Measurements from ENCODE around the gene ADGRL2. TPM values are rescaled to one million over a fixed set of nuclear protein-coding genes. Genes with fewer than 3 reads are reported as not detected.

The ADGRL2 gene
- total RNA-seq, 1 experiment from 2014 or later, result 0.51 TPM

DNA sequence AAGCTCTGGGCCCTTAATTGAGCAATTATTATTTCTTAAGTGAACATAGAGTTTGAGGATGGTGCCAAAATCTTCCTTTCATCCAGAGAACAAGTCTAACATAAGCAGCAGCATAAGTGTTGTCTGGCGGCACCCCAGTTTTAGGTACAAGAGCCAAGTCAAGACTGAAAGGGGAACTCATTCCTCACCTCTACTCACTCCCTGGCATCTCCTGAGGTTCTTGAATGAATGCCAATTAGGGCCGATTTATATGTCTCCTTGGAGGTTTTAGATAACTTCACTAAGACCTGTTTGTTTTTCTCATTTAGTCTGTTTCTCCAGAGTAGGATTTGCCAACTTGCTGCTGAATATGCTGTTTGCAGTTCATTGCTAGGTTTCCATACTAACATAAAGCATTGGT, 42.6 kb upstream of the ADGRL2 start:
- no peak overlapping the region for H3K4me3 ChIP-seq (ENCODE audit: low read length)
- DNase-seq (peak; percentile 7), ATAC-seq (no peak)
- H3F3A ChIP-seq (ENCODE audit: low read length, unreplicated experiment), result no peaks in the 10 kb centered on the region
- H3K79me2 ChIP-seq (ENCODE audit: low read length), result no peaks in the 10 kb centered on the region
- H3K9ac ChIP-seq (ENCODE audit: low read length), result no peak overlapping the region
- no peaks in the 10 kb centered on the region for H3K36me3 ChIP-seq (ENCODE audit: low read depth, low read length)
- TF ChIP-seq CTCF (conservative IDR thresholded peaks at IDR 0.05; ENCODE audit: low read depth, low read length), result no peak
- TF ChIP-seq EZH2 (IDR thresholded peaks at IDR 0.05; ENCODE audit: low read length, unreplicated experiment), result no peak
- no peak for TF ChIP-seq EZH2phosphoT487 (IDR thresholded peaks at IDR 0.05; ENCODE audit: borderline replicate concordance, low read length)
- POLR2A ChIA-PET (ENCODE audit: unreplicated experiment), result no interaction called here
- no peak overlapping the region for H3K27ac ChIP-seq (ENCODE audit: low read length)
- no peaks in the 10 kb centered on the region for H3K4me1 ChIP-seq (ENCODE audit: insufficient read depth, low read length)
- no peaks in the 10 kb centered on the region for H3K27me3 ChIP-seq (ENCODE audit: low read length)
- no TSS peak for BruUV-seq (replicated peaks)
- H4K20me1 ChIP-seq (ENCODE audit: low read length), result no peaks in the 10 kb centered on the region
- CTCF ChIA-PET, result no interaction called here
- no peaks in the 10 kb centered on the region for H3K9me2 ChIP-seq (replicated peaks; ENCODE audit: low read length)
- no peak overlapping the region for H2AFZ ChIP-seq (ENCODE audit: low read length)
- H3K9me3 ChIP-seq (ENCODE audit: low read length), result no peaks in the 10 kb centered on the region
- no peak overlapping the region for H3K4me2 ChIP-seq (ENCODE audit: low read length)
- intact Hi-C loops (cut with micrococcal nuclease), result no loop called here

GRCh38 chr1:81760477-81761097, 40.1 kb upstream of the ADGRL2 start:
- POLR2A ChIA-PET (ENCODE audit: unreplicated experiment), result no interaction called here
- no TSS peak for BruUV-seq (replicated peaks)
- no peaks in the 10 kb centered on the region for H3F3A ChIP-seq (ENCODE audit: low read length, unreplicated experiment)
- CTCF ChIA-PET, result interaction anchor here (0.6 to 1.1 kb wide), 2 partner anchors 211 to 213 kb away, joined by 4 to 22 read pairs; no protein-coding TSS in a partner anchor
- H2AFZ ChIP-seq (ENCODE audit: low read length), result no peak overlapping the region
- H3K27me3 ChIP-seq (ENCODE audit: low read length), result no peaks in the 10 kb centered on the region
- no peak overlapping the region for H3K27ac ChIP-seq (ENCODE audit: low read length)
- intact Hi-C loops (cut with micrococcal nuclease), result loop anchor here (1.0 to 5.0 kb wide), 3 partner anchors 211 to 1543 kb away; no protein-coding TSS in a partner anchor
- H3K79me2 ChIP-seq (ENCODE audit: low read length), result no peaks in the 10 kb centered on the region
- H3K4me3 ChIP-seq (ENCODE audit: low read length), result no peak overlapping the region
- H4K20me1 ChIP-seq (ENCODE audit: low read length), result no peaks in the 10 kb centered on the region
- TF ChIP-seq CTCF (conservative IDR thresholded peaks at IDR 0.05; ENCODE audit: low read depth, low read length) (peak; percentile 64), EZH2phosphoT487 (IDR thresholded peaks at IDR 0.05; ENCODE audit: borderline replicate concordance, low read length) (no peak)
- H3K36me3 ChIP-seq (ENCODE audit: low read depth, low read length), result no peaks in the 10 kb centered on the region
- no peak overlapping the region for H3K4me2 ChIP-seq (ENCODE audit: low read length)
- ATAC-seq (no peak), DNase-seq (peak; percentile 46)
- no peaks in the 10 kb centered on the region for H3K9me2 ChIP-seq (replicated peaks; ENCODE audit: low read length)
- H3K9ac ChIP-seq (ENCODE audit: low read length), result no peak overlapping the region
- no peaks in the 10 kb centered on the region for H3K4me1 ChIP-seq (ENCODE audit: insufficient read depth, low read length)
- H3K9me3 ChIP-seq (ENCODE audit: low read length), result no peaks in the 10 kb centered on the region

GRCh38 chr1:81775510-81775909, 25.2 kb upstream of the ADGRL2 start:
- POLR2A ChIA-PET (ENCODE audit: unreplicated experiment), result no interaction called here
- no peak overlapping the region for H3K4me3 ChIP-seq (ENCODE audit: low read length)
- ATAC-seq (no peak), DNase-seq (no peak)
- H3K79me2 ChIP-seq (ENCODE audit: low read length), result no peaks in the 10 kb centered on the region
- TF ChIP-seq EZH2 (IDR thresholded peaks at IDR 0.05; ENCODE audit: low read length, unreplicated experiment) (no peak), CTCF (conservative IDR thresholded peaks at IDR 0.05; ENCODE audit: low read depth, low read length) (no peak)
- H3F3A ChIP-seq (ENCODE audit: low read length, unreplicated experiment), result no peaks in the 10 kb centered on the region
- CTCF ChIA-PET, result no interaction called here
- H3K9me2 ChIP-seq (replicated peaks; ENCODE audit: low read length), result no peaks in the 10 kb centered on the region
- H3K9ac ChIP-seq (ENCODE audit: low read length), result no peak overlapping the region
- H3K27ac ChIP-seq (ENCODE audit: low read length), result no peak overlapping the region
- no peaks in the 10 kb centered on the region for H3K9me3 ChIP-seq (ENCODE audit: low read length)
- H3K4me1 ChIP-seq (ENCODE audit: insufficient read depth, low read length), result no peaks in the 10 kb centered on the region
- no peak overlapping the region for H3K4me2 ChIP-seq (ENCODE audit: low read length)
- intact Hi-C loops (cut with micrococcal nuclease), result no loop called here
- no peaks in the 10 kb centered on the region for H4K20me1 ChIP-seq (ENCODE audit: low read length)
- no TSS peak for BruUV-seq (replicated peaks)
- peaks cover 20% of the 10 kb centered on the region for H3K27me3 ChIP-seq (ENCODE audit: low read length)
- no peak overlapping the region for H2AFZ ChIP-seq (ENCODE audit: low read length)
- H3K36me3 ChIP-seq (ENCODE audit: low read depth, low read length), result no peaks in the 10 kb centered on the region

Measured in PC-3 (cell line).